Measurements from ENCODE around the gene SLC36A2. TPM values are rescaled to one million over a fixed set of nuclear protein-coding genes. Genes with fewer than 3 reads are reported as not detected.

Gene SLC36A2
- total RNA-seq, 1 experiment from 2014 or later, result not detected

GRCh38 chr5:151296974-151297373 is 50.4 kb downstream of the SLC36A2 start:
- intact Hi-C loops (cut with micrococcal nuclease; ENCODE audit: unreplicated experiment), result loop anchor here (10.0 kb wide), 1 partner anchor 172 kb away; no protein-coding TSS in a partner anchor

DNA sequence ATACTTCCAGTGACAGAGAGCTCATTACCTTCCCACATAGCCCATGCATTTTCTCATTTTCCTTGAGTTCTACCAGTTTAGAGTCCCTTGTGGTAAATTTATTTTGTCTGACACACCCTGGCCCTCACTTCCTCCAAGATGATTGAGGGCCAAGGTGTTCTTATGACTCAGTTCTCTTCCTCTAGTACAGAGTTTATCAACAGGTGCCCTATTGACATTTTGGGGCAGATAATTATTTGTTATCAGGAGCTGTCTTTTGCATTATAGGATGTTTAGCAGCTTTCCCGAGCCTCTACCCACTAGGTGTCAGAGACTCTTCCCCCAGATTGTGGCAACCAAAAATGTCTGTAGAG is 50.9 kb downstream of the SLC36A2 start:
- in situ Hi-C loops (cut with HindIII; ENCODE audit: low pct_unique_long_range_greater_than_20kb, low sequenced_read_pairs), result no loop called here
- BruUV-seq (replicated peaks), result no TSS peak
- Histone ChIP-seq H3K27ac (ENCODE audit: low read length) (no peak overlapping the region), H3K4me1 (ENCODE audit: control insufficient read depth, insufficient read depth, low read length) (peaks cover 2% of the 10 kb centered on the region; the same call in 1 of the 2 replicates), H3K27me3 (ENCODE audit: control insufficient read depth, insufficient read depth, low read length) (peaks cover 8% of the 10 kb centered on the region; the same call in 1 of the 2 replicates), H3K9me3 (ENCODE audit: control insufficient read depth, insufficient read depth, low read depth, low read length) (no peaks in the 10 kb centered on the region), H3K4me3 (ENCODE audit: low read depth in 2 of 2, low read length in 2 of 2) (no peak overlapping the region), H3K36me3 (ENCODE audit: control insufficient read depth, insufficient read depth, low read length) (no peaks in the 10 kb centered on the region)
- ChIA-PET POLR2A (no interaction called here), CTCF (no interaction called here)
- intact Hi-C loops (cut with micrococcal nuclease; ENCODE audit: unreplicated experiment), result loop anchor here (10.0 kb wide), 1 partner anchor 172 kb away; no protein-coding TSS in a partner anchor
- DNase-seq (ENCODE audit: low read depth, low spot score) (no peak), ATAC-seq (no peak)
- TF ChIP-seq, protein P1, sequence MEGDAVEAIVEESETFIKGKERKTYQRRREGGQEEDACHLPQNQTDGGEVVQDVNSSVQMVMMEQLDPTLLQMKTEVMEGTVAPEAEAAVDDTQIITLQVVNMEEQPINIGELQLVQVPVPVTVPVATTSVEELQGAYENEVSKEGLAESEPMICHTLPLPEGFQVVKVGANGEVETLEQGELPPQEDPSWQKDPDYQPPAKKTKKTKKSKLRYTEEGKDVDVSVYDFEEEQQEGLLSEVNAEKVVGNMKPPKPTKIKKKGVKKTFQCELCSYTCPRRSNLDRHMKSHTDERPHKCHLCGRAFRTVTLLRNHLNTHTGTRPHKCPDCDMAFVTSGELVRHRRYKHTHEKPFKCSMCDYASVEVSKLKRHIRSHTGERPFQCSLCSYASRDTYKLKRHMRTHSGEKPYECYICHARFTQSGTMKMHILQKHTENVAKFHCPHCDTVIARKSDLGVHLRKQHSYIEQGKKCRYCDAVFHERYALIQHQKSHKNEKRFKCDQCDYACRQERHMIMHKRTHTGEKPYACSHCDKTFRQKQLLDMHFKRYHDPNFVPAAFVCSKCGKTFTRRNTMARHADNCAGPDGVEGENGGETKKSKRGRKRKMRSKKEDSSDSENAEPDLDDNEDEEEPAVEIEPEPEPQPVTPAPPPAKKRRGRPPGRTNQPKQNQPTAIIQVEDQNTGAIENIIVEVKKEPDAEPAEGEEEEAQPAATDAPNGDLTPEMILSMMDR (IDR thresholded peaks at IDR 0.05), result no peak
- no peak for TF ChIP-seq SIN3A (IDR thresholded peaks at IDR 0.05; ENCODE audit: borderline replicate concordance, insufficient read depth, low read depth, low read length)
- TF ChIP-seq REST (IDR thresholded peaks at IDR 0.05; ENCODE audit: insufficient read depth in 1 of 2, low read depth in 2 of 2, low read length in 1 of 2), result no peak
- no peak for TF ChIP-seq POLR2AphosphoS5 (IDR thresholded peaks at IDR 0.05; ENCODE audit: low read depth, low read length)
- no peak for TF ChIP-seq TCF7L2 (IDR thresholded peaks at IDR 0.05; ENCODE audit: low read depth, low read length)

More at GRCh38 chr5:151296974-151297373, 50.4 kb downstream of the SLC36A2 start:
- ChIA-PET CTCF (no interaction called here), POLR2A (no interaction called here)
- H3K4me1 ChIP-seq (ENCODE audit: control insufficient read depth, insufficient read depth, low read length), result peaks cover 2% of the 10 kb centered on the region; the same call in 1 of the 2 replicates
- BruUV-seq (replicated peaks), result no TSS peak
- DNase-seq (ENCODE audit: low read depth, low spot score), result no peak
- peaks cover 9% of the 10 kb centered on the region for H3K27me3 ChIP-seq (ENCODE audit: control insufficient read depth, insufficient read depth, low read length)
- ATAC-seq, result no peak
- H3K27ac ChIP-seq (ENCODE audit: low read length), result no peak overlapping the region
- TF ChIP-seq REST (IDR thresholded peaks at IDR 0.05; ENCODE audit: insufficient read depth in 1 of 2, low read depth in 2 of 2, low read length in 1 of 2) (no peak), POLR2AphosphoS5 (IDR thresholded peaks at IDR 0.05; ENCODE audit: low read depth, low read length) (no peak), TCF7L2 (IDR thresholded peaks at IDR 0.05; ENCODE audit: low read depth, low read length) (no peak), SIN3A (IDR thresholded peaks at IDR 0.05; ENCODE audit: borderline replicate concordance, insufficient read depth, low read depth, low read length) (no peak)
- TF ChIP-seq, protein P1 (IDR thresholded peaks at IDR 0.05), result no peak
- in situ Hi-C loops (cut with HindIII; ENCODE audit: low pct_unique_long_range_greater_than_20kb, low sequenced_read_pairs), result no loop called here
- no peaks in the 10 kb centered on the region for H3K36me3 ChIP-seq (ENCODE audit: control insufficient read depth, insufficient read depth, low read length)
- H3K4me3 ChIP-seq (ENCODE audit: low read depth in 2 of 2, low read length in 2 of 2), result no peak overlapping the region
- H3K9me3 ChIP-seq (ENCODE audit: control insufficient read depth, insufficient read depth, low read depth, low read length), result no peaks in the 10 kb centered on the region

Measured in Panc1 (cell line).